GM19438 (cell line): ENCODE results near the gene KIF26B.

Experiments used
- ATAC-seq: cut with Tn5 transposase; IDR thresholded peaks from one replicate; pipeline ENCODE4 v1.9.1; 2021; ENCODE audit warnings: low read depth; ENCODE audit not compliant: unreplicated experiment

Gene KIF26B

DNA sequence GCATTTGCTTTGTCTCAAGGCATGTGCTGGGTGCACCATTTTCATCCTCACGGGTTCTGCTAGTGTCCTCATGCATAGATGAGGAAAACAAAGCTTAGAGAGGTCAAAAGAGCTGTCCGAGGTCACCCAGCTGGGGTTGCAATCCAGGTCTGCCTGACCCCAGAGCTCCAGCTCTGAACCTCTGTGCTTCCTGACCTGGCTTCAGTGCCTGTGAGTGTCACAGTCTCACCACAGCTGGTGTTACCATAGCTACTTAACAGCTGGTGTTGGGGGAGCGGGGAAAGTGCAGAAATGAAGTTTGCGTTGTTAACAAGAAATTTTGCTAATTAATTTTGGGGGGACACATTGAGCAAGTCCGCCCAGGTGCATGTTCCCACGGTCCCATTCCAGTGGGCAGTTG lies 328.5 kb downstream of the KIF26B start:
- ATAC-seq, result no peak

DNA sequence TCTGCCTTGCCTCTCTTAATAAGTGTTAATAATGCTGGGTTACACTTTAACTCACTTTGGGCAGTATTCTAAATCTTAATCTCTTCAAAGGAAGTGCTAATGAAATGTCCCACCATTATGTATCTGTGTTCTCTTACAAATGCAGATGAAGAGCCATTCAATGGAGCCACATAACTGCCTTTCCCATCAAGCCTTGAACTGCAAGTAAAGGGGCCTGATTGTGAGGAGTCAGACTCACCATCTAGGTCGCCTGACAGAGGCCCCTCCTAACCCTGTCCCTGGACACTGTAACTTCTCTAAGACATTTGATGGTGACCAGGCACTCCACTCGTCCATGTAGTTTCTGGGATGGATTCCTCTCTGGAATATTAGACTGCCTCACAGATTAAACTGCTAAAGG lies 329.4 kb downstream of the KIF26B start:
- ATAC-seq, result no peak

DNA sequence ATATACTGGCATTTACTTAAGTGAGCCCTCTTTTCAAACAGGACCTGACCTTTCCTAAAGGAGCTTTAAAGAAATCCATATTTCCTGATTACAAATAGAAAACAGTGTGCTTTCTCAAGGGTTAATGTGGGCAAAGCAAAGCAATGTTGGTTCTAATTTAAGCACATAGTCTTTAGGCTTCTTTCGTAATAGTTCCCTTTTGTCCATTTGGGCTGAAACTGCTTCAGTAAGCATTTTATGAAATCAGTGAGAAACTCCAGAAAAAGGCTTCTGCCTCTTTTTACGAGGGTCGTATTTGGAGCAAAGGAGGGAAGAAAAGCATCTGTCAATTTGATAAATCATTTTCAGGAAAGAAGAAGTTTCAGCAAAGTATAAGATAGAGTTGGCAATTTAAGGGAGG lies 331.2 kb downstream of the KIF26B start:
- no peak for ATAC-seq

DNA sequence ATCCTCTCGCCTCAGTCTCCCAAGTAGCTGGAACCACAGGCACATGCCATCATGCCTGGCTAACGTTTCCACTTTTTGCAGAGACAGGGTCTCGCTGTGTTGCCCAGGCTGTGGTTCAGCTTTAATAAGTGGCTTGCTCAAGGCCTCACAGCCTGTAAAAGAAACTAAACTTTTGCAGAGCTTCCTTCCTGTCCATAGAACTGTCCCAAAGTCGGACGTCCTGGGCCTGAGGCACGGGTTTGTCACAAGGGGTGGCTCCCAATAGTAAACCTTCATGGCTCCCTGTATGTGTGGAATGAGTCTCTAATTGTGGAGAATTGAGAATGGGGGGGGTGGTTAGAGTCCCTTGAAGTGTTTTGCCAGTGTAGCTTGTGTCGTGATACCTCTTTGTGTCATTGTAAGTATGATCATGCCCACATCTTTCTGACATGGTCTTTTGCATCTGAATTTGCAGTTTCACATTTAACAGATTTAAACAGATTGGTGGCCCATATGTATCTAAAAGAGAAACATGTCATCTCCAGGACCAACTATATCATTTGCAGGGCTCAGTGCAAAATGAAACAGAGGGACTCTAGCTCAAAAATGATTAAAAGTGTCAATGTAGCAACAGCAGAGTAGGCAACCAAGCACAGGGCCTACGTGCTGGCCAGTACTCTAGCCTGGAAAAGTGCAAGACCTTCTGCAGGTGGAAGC lies 332.1 kb downstream of the KIF26B start:
- no peak for ATAC-seq

DNA sequence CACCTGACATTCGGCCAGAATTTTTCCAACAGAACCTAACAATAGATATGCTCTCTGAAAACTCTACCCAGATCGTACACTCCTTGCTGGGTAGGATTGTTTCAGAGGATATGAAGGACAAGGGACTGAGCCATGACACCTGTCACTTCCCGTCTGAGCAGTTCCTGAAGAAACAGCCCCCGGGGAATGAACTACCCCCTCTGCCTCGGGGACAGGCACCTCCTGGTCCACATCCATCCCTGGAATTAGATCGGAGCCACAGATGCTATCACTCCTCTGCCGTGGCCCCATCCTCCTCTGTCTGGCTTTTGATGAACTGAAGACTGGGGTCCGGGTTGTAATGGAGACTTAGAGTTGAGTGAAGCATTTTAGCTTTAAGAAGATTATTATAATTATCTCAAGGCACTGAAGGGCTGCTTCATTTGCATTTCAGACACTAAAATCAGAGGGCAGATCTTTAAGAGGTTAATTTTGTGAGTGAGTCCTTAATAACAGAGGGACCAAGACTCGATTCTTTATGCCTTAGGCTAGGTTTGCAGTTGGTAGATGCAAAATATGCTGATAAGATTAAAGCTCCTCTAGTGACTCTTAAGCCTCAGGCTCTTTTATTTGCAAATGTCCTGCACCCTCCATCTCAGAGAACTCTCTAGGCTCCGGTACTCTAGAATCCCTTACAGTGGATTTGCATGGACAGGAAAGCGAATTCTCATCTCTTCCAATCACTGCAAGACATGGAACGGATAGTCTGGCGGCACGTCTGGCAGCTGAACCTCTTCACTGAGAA lies 333.8 kb downstream of the KIF26B start:
- no peak for ATAC-seq

DNA sequence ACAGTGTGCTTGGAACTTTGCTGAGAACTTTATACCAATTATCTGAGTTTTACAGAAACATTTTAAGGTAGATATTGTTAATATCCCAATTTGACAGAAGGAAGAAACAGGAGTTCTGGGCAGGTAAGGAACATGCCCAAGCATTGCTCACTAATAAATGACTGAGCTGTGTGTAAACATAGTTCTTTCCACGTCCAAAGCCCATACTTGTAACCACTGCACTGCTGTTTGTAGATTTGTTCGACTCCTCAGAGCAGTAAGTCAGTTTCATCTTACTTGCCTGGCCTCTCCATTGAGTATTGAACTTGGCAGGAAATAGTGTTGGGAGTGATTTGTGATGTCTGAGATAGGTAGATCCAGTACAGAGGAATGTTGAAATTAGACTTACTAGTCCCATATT lies 335.1 kb downstream of the KIF26B start:
- ATAC-seq, result no peak

DNA sequence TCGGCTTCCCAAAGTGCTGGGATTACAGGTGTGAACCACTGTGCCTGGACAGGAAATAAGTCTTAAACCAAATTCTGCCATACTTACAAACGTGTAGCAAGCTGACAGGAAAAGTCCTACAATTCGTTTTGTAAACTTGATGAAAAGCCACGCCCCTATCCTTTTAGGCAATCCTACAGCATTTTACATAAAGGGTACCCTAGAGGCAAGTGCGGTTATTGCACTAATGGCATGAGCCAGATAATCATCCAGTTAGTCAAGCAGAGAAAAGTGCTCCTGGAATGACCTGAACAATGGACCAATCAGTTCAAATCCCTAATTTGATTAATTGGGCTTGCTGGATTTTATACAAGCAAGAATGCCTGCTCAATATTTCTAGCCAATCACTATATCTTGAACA lies 338.2 kb downstream of the KIF26B start:
- ATAC-seq, result no peak

DNA sequence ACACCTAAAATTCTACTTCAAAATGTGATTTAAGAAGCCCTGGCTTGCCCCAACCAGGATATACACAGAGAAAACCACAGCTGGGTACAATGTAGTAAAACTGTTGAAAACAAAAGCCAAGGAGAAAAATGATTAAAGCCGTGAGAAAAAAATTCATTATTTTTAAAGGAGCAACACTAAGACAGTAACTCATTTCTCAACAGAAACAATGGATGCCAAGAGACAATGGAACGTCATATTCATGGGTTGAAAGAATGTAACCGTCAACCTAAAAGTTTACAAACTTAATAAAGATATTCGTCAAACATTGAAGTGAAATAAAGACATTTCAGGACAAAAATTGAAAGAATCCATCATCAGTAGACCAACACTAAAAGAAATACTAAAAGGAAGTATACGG lies 340.9 kb downstream of the KIF26B start:
- no peak for ATAC-seq

DNA sequence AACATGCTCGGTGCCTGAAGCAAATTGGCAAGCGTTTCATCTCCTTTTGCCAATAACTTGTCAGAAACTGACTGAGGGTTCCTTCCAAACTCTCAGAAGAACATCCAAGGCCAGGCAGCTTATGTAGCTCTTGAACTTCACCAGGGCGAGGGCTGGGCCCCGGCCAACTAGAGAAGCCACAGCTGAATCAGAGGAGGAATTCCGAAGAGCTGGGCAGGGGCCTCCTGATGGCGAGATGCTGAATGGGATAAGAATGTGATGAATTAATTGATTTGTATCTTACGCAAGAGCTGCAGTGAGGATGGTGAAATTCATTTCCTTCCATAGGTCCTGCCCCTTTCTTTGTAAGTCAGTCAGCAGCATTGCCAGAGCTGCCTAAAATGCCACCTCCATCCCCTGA lies 345.8 kb downstream of the KIF26B start:
- ATAC-seq, result no peak

DNA sequence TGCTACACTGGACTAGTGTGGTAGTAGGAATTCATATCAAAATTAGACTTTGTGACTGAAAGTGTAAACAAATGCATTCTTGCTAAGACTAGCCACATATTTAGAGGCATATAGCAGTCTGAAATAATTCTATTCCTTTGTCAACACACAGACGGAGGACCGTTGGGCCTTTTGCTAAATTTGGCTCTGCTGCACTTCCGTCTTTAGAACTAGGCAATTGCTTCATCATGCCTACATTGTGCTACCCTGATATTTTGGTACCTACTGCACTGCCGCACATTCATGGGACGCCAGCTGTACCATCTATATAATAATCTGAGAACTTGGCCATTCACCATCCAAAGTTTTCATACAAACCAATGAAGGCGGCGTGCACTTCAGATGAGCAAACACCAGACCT lies 346.8 kb downstream of the KIF26B start:
- ATAC-seq, result no peak

DNA sequence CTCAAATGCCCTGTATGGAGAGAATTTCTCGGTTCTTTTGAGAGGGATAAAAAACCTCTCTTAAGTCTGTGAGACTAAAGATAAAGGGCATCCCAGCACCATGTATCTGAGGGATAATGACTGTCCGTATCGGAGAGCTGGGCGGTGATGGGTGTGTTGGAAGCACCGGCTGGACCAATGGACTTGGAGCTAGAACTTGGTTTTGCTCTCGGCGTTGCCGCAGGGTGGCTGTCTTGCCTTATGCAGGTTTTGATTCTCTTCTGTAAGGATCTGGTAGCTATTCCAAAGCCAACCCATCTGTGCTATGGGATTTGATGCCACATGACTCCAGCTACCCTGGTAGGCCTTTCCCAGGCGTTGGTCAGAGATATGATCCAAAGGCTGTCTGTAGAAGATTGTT lies 348.8 kb downstream of the KIF26B start:
- ATAC-seq, result no peak

DNA sequence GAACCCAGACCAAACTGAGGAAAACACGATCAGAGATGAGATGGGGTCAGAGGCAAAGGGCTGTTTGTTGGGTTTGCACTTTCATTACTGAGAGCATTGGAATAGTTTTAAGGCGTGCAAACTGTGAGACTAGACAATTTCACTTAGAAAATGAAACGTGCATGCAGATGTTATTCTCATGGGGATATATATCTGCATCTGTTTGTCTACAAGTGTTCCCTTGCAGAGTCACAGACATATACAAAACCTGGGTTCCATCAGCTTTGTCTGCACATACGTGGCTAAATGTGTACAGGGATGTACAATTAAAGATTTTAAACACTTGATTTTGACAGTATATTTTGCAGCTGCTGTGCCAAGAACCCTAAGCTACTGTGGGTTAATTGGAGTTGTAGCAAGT lies 355.4 kb downstream of the KIF26B start:
- no peak for ATAC-seq

DNA sequence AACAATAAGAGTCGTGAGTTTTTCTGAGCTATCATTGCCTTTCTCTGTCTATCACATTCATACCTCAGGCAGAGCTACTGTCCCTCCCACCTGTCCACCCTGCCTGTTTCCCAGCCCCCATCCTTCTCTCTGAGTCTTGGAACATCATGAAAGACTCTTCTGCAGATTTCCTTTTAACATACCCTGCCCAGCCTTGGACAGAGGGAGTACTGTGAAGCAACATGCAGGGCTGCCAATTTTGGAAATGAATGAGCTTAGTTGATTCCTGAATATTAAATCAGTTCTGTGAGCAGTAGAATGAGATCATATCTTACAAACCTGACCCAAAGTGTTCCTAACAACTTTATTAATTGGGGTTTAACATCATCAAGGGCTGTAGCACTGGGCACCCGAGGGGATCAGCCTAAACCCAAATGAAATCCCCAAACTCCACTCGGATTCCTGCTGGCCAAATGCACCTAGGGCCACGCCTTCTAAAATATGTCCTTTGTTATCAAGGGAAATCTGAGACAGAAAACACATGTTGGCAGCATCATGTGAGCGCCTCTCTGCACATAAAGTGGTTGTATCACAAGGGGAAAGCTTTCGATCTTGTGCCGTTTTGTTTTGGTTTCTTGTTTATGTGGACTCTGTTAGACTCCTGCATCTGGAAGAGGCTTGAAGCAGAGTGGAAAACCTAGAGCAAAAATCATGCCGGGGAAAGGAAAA lies 357.6 kb downstream of the KIF26B start:
- no peak for ATAC-seq

DNA sequence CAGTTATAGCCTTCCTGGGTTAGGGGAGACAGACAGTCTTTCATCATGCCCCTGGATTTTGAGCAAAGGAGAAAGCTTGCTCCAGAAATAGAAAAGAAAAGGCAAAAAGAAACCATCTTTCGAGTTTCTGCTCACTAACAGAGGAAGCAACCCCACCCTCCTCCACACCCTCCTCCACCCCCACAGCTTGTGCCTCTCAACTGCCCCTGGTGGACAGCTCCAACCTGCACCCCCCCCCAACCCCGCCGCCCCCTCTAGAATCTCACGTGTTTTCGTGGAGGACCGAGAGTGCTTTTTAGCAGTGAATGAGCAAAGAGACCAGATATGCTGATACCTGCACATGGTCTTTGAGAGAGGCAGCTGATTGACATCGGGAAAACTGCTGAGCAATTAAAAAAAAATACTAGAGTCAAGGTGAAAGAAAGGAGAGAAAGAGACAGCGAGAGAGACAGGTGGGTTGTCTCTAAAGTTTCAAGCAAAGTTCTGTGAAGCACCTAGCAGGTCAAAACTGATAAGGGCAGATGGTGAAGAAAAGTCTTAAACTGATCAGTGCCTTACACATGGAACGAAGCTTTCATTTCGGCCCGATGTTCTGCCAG lies 358.3 kb downstream of the KIF26B start:
- no peak for ATAC-seq

DNA sequence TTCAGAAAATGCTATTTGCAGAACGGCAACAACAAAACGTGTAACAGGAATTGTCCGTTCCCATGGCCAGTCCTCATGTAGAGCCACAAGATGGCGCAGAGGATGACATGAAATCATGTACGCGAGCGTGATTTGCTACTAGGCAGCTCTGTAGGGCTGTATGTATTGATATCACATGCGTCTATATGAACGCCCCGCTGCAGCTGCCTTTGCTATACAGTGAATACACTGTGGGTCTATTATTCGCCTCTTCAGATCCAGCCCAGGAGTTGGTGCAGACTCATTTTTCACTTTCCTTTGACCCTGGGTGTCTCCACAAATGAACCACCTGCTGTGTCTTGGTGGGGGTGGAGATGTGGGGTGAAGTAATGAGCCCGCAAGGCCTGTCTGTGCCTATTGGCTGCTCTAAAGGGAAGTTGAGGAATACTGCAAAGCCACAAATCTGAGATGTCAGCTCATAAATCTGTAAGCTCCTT lies 361.5 kb downstream of the KIF26B start:
- ATAC-seq, result no peak

DNA sequence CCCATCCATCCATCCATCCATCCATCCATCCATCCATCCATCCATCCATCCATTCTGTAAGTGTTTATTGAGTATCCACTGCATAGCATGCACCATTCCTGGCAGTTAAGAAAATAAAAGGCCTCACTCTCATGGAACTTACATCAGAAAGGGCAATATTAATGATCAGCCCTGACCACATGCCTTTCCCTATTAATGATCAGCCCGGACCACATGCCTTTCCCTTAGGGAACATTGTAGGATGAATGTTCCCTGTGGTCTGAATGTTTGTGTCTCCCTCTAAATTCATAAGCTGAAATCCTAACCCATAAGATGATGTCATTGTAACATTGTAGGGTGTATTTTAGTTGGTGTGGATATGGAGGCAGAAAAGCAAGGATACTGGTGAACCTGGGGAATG lies 365.8 kb downstream of the KIF26B start:
- ATAC-seq, result no peak

DNA sequence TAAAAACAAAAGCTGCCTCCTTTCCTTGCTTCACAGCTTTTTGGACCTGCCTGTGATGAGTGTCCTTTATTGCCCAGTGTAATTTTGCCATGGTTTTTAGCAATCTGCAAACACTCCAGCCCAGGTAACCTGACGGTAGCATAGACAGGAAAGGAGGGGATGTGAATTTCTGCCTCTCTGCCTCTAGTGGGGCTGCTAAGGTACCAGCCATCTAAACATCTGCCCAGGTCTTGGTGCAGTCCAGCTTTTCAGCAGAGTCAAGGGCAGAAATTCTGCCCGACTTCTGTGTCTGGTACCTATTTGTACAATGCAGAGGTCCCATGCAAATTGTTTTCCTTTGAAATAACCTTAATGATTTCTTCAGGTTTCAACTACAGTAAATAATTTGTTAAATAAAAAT lies 371.4 kb downstream of the KIF26B start:
- ATAC-seq, result no peak

DNA sequence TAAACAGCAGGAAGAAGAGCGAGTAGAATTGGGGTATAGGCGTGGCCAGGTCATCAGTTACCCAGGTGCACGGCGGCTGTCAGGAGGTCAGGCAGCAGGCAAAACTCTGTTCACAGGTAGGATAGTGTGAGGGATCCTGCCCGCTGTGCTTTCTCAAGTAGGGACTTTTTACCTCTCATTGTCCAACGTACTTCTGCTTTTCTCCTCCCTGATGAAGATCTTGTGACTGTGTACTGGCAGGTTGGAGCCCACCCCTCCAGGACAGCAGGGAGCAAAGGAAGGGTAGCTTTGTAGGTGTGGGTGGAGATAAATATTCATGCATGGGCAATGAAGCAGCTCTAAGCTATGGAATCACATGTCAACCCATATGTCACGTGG lies 373.5 kb downstream of the KIF26B start:
- ATAC-seq, result no peak

DNA sequence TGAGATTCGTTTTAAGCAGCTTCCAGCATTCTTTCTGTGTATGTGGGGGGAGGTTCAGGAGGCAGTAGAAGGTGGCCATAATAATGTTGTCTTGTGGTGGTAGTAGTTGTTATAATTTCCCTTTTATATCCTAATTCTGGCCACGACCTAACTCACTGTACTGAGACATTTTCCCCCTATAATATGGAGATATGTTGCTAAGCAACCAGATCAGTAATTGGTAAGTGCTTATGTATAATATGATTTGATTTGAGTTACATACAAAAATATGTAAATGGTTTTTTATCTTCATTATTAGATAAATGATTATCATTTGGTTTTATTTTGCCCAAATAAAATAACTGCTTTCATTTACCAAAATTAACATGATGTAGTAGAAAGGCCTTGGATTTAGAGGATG lies 376.2 kb downstream of the KIF26B start:
- ATAC-seq, result no peak

DNA sequence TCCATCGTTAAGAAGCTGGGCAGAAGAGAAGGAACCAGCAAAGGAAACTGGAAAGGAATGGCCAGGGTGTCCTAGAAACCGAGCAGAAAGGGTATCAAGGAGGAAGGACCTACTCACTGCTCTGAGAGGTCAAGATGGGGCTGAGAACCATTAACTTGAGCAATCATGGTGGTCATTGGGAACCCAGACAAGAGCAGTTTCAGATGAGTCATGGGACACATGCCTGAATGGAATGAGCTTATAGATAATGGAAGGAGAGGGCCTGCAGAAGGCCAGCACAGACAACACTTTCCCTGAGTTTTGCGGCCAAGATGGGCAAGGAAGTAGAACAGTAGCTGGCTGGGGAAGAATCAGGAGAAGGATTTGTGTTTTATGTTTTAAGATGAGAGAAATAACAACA lies 383.2 kb downstream of the KIF26B start:
- no peak for ATAC-seq

DNA sequence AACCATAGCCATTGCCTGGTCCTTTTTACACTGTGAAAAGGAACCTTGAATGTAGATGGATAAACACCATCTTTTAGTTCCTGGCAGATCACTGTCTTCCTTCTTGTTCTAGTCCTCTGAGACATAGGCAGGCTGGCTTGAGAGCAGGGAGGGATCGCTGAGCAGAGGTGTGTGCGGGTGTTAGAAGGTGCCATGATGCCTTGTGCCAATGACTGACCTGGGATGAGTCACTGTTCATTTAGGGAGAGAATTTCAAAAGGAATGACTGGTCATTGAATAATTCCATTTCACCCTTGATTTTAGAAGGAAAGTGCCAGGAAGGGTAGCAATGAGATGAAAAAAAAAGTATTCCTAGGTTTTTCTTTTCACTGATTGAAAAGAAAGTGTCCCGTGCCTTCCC lies 383.9 kb downstream of the KIF26B start:
- ATAC-seq, result no peak
